Testis (tissue), 2 donors: Measurements from ENCODE around the gene CDK17.

Source experiments
- CTCF ChIP-seq, 3 experiments: fragments of 450-650 bp in 2 of 3; fragments of 200-600 bp in 1 of 3; sonication (generic) in 1 of 3; IDR thresholded peaks; one replicate each; pipeline ENCODE4 v1.5.1; 2016 to 2019; ENCODE audit warnings: antibody characterized with exemption in 3 of 3, mild to moderate bottlenecking in 2 of 3, moderate library complexity in 1 of 3
- POLR2A ChIP-seq: fragments of 450-650 bp; IDR thresholded peaks from one replicate; pipeline ENCODE4 v1.6.1; 2017; ENCODE audit warnings: antibody characterized with exemption, mild to moderate bottlenecking, moderate library complexity

DNA sequence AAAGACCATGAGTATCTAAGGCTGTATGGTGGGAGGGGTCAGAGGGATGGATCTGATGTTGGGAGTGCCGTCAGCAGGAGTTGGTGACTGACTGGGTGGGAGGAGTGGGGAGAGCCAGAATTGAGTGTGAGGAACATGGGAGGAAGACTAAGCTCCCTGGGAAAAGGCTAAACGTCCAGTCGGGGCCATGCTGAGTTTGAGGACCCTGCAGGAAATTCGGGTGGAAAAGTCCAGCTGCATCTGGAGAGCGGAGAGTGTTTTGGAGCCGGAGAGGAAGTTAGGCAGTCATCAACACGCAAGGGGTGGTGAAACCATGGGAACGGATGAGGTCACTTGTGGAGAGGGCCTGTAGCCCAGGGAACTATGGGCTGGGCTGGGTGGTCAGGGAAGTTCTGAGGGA is 145.2 kb downstream of the CDK17 start:
- TF ChIP-seq CTCF (IDR thresholded peaks at IDR 0.05) (no peak), POLR2A (no peak)
